Activated T-helper 1 cell treated with anti-CD3 and anti-CD28 coated beads, Interleukin-12 subunit alpha, Interleukin-12 subunit beta, Interleukin-2, Interleukin-4 antibody, amounts not matched to agents 30 ng/mL and 10 ng/mL and 1 ng/mL, durations not matched to agents 14 hours and 24 hours and 36 hours (primary cell): ENCODE results near the gene NKD1. TPM values are rescaled to one million over a fixed set of nuclear protein-coding genes. Genes with fewer than 3 reads are reported as not detected.

ENCODE experiments used
- DNase-seq: peaks from one replicate; pipeline ENCODE4 v3.0.0; 2021; ENCODE audit warnings: low spot score
- H3K27ac Mint-ChIP-seq: one replicate; pipeline ENCODE4 v1.8.0; 2021; ENCODE audit warnings: mild to moderate bottlenecking, mixed read lengths
- H3K27me3 Mint-ChIP-seq: one replicate; pipeline ENCODE4 v1.8.0; 2022; ENCODE audit warnings: mild to moderate bottlenecking, moderate library complexity, mixed read lengths; ENCODE audit not compliant: insufficient read depth
- H3K36me3 Mint-ChIP-seq: one replicate; pipeline ENCODE4 v1.8.0; 2021; ENCODE audit warnings: low read depth, mixed read lengths
- H3K4me1 Mint-ChIP-seq: one replicate; pipeline ENCODE4 v1.8.0; 2021; ENCODE audit warnings: low read depth, mixed read lengths
- H3K4me3 Mint-ChIP-seq: one replicate; pipeline ENCODE4 v1.8.0; 2021; ENCODE audit warnings: mild to moderate bottlenecking, moderate library complexity, mixed read lengths
- H3K9me3 Mint-ChIP-seq: one replicate; pipeline ENCODE4 v1.8.0; 2021; ENCODE audit warnings: mixed read lengths
- intact Hi-C: fragments of 100-400 bp; cut with micrococcal nuclease; formaldehyde crosslinking; loops from one replicate; pipeline ENCODE4 v1.15.1; 2024
- total RNA-seq: library from RNA; stranded (reverse); gene quantifications from 2 replicates; pipeline ENCODE4 v1.2.3, GENCODE V29; 2022

NKD1 gene
- total RNA-seq, 1 donor from 2014 or later = 1.1 TPM

GRCh38 chr16:50525262-50525661 lies 22.9 kb upstream of the NKD1 start:
- intact Hi-C loops = no loop called here
- peaks cover 23% of the 10 kb centered on the region for H3K9me3 Mint-ChIP-seq
- H3K27ac Mint-ChIP-seq = no peak overlapping the region
- DNase-seq = no peak
- no peak overlapping the region for H3K4me3 Mint-ChIP-seq
- H3K36me3 Mint-ChIP-seq = no peaks in the 10 kb centered on the region
- H3K4me1 Mint-ChIP-seq = no peaks in the 10 kb centered on the region
- H3K27me3 Mint-ChIP-seq = peaks cover 15% of the 10 kb centered on the region

GRCh38 chr16:50525716-50526115 lies 22.5 kb upstream of the NKD1 start:
- DNase-seq = no peak
- peaks cover 16% of the 10 kb centered on the region for H3K27me3 Mint-ChIP-seq
- H3K4me3 Mint-ChIP-seq = no peak overlapping the region
- intact Hi-C loops = no loop called here
- peaks cover 24% of the 10 kb centered on the region for H3K9me3 Mint-ChIP-seq
- no peak overlapping the region for H3K27ac Mint-ChIP-seq
- no peaks in the 10 kb centered on the region for H3K36me3 Mint-ChIP-seq
- H3K4me1 Mint-ChIP-seq = no peaks in the 10 kb centered on the region

- Mint-ChIP-seq H3K4me3 (no peak overlapping the region), H3K27ac (no peak overlapping the region), H3K27me3 (peaks cover 13% of the 10 kb centered on the region), H3K36me3 (no peaks in the 10 kb centered on the region), H3K4me1 (no peaks in the 10 kb centered on the region), H3K9me3 (peaks cover 24% of the 10 kb centered on the region)
- DNase-seq = no peak
- intact Hi-C loops = no loop called here
Measured at GRCh38 chr16:50526249-50526648, 21.9 kb upstream of the NKD1 start.

- intact Hi-C loops = no loop called here
- peaks cover 24% of the 10 kb centered on the region for H3K9me3 Mint-ChIP-seq
- no peaks in the 10 kb centered on the region for H3K4me1 Mint-ChIP-seq
- H3K27ac Mint-ChIP-seq = no peak overlapping the region
- H3K27me3 Mint-ChIP-seq = peaks cover 11% of the 10 kb centered on the region
- no peak overlapping the region for H3K4me3 Mint-ChIP-seq
- H3K36me3 Mint-ChIP-seq = no peaks in the 10 kb centered on the region
- DNase-seq = no peak
Measured at GRCh38 chr16:50526796-50527195, 21.4 kb upstream of the NKD1 start.

GRCh38 chr16:50528820-50529219 lies 19.4 kb upstream of the NKD1 start:
- peaks cover 9% of the 10 kb centered on the region for H3K27me3 Mint-ChIP-seq
- DNase-seq = no peak
- H3K4me3 Mint-ChIP-seq = no peak overlapping the region
- no peaks in the 10 kb centered on the region for H3K4me1 Mint-ChIP-seq
- intact Hi-C loops = no loop called here
- peaks cover 24% of the 10 kb centered on the region for H3K9me3 Mint-ChIP-seq
- H3K36me3 Mint-ChIP-seq = no peaks in the 10 kb centered on the region
- no peak overlapping the region for H3K27ac Mint-ChIP-seq

GRCh38 chr16:50529334-50529733 lies 18.9 kb upstream of the NKD1 start:
- no peak overlapping the region for H3K4me3 Mint-ChIP-seq
- peaks cover 24% of the 10 kb centered on the region for H3K9me3 Mint-ChIP-seq
- H3K36me3 Mint-ChIP-seq = no peaks in the 10 kb centered on the region
- peaks cover 7% of the 10 kb centered on the region for H3K27me3 Mint-ChIP-seq
- no peak for DNase-seq
- no peak overlapping the region for H3K27ac Mint-ChIP-seq
- H3K4me1 Mint-ChIP-seq = no peaks in the 10 kb centered on the region
- intact Hi-C loops = no loop called here

GRCh38 chr16:50530277-50531236 lies 17.6 kb upstream of the NKD1 start:
- Mint-ChIP-seq H3K27me3 (peaks cover 7% of the 10 kb centered on the region), H3K4me1 (no peaks in the 10 kb centered on the region), H3K9me3 (peaks cover 24% of the 10 kb centered on the region), H3K4me3 (no peak overlapping the region), H3K36me3 (no peaks in the 10 kb centered on the region), H3K27ac (no peak overlapping the region)
- no peak for DNase-seq
- intact Hi-C loops = no loop called here

GRCh38 chr16:50531359-50531758 lies 16.8 kb upstream of the NKD1 start:
- peaks cover 24% of the 10 kb centered on the region for H3K9me3 Mint-ChIP-seq
- peaks cover 7% of the 10 kb centered on the region for H3K27me3 Mint-ChIP-seq
- H3K4me1 Mint-ChIP-seq = no peaks in the 10 kb centered on the region
- H3K27ac Mint-ChIP-seq = no peak overlapping the region
- intact Hi-C loops = no loop called here
- no peak for DNase-seq
- no peaks in the 10 kb centered on the region for H3K36me3 Mint-ChIP-seq
- H3K4me3 Mint-ChIP-seq = no peak overlapping the region

- no peaks in the 10 kb centered on the region for H3K36me3 Mint-ChIP-seq
- H3K9me3 Mint-ChIP-seq = peaks cover 24% of the 10 kb centered on the region
- intact Hi-C loops = no loop called here
- H3K4me1 Mint-ChIP-seq = no peaks in the 10 kb centered on the region
- peaks cover 7% of the 10 kb centered on the region for H3K27me3 Mint-ChIP-seq
- H3K27ac Mint-ChIP-seq = no peak overlapping the region
- no peak for DNase-seq
- H3K4me3 Mint-ChIP-seq = no peak overlapping the region
Measured at GRCh38 chr16:50531901-50532300, 16.3 kb upstream of the NKD1 start.

GRCh38 chr16:50532576-50532975 lies 15.6 kb upstream of the NKD1 start:
- H3K27ac Mint-ChIP-seq = no peak overlapping the region
- H3K4me3 Mint-ChIP-seq = no peak overlapping the region
- no peaks in the 10 kb centered on the region for H3K4me1 Mint-ChIP-seq
- intact Hi-C loops = no loop called here
- H3K9me3 Mint-ChIP-seq = peaks cover 24% of the 10 kb centered on the region
- no peak for DNase-seq
- no peaks in the 10 kb centered on the region for H3K36me3 Mint-ChIP-seq
- peaks cover 10% of the 10 kb centered on the region for H3K27me3 Mint-ChIP-seq

GRCh38 chr16:50533317-50533716 lies 14.9 kb upstream of the NKD1 start:
- Mint-ChIP-seq H3K36me3 (no peaks in the 10 kb centered on the region), H3K4me1 (no peaks in the 10 kb centered on the region), H3K27me3 (peaks cover 7% of the 10 kb centered on the region), H3K4me3 (no peak overlapping the region), H3K27ac (no peak overlapping the region), H3K9me3 (peaks cover 21% of the 10 kb centered on the region)
- intact Hi-C loops = no loop called here
- no peak for DNase-seq

- Mint-ChIP-seq H3K4me1 (no peaks in the 10 kb centered on the region), H3K4me3 (no peak overlapping the region), H3K27me3 (peaks cover 6% of the 10 kb centered on the region), H3K36me3 (no peaks in the 10 kb centered on the region), H3K9me3 (peaks cover 13% of the 10 kb centered on the region), H3K27ac (no peak overlapping the region)
- DNase-seq = no peak
- intact Hi-C loops = no loop called here
Measured at GRCh38 chr16:50534091-50534490, 14.1 kb upstream of the NKD1 start.

- Mint-ChIP-seq H3K4me3 (no peak overlapping the region), H3K9me3 (peaks cover 9% of the 10 kb centered on the region), H3K36me3 (no peaks in the 10 kb centered on the region), H3K27ac (no peak overlapping the region), H3K27me3 (peaks cover 5% of the 10 kb centered on the region), H3K4me1 (no peaks in the 10 kb centered on the region)
- no peak for DNase-seq
- intact Hi-C loops = no loop called here
Measured at GRCh38 chr16:50534556-50534955, 13.6 kb upstream of the NKD1 start.
